ENCODE data around the gene CETP.

GRCh38 chr16:56933828-56934598, 27.7 kb upstream of the CETP start:
- TF ChIP-seq EZH2 (IDR thresholded peaks at IDR 0.05; ENCODE audit: low read length, unreplicated experiment) (no peak), CTCF (conservative IDR thresholded peaks at IDR 0.05; ENCODE audit: low read depth, low read length) (no peak)

All from PC-3 (cell line).